ENCODE data around the gene ADAMTS12.

DNA sequence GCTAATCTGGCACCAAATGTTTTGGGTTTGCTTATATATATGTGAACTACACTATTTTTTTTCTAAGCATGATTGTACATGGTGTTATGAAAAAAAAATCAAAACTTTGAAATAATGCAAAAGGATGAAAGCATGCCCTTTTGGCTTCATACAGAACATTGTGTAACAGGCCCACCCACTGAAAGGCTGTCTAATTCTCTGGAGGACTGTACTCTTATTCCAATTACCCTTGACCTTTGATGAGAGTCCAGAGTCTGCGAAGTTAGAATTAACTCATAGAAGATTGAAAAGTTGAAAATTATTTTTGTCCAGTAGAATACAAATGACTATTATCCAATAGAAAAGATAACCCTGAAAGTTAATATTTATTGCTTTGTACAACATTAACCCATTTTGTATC, 117.4 kb downstream of the ADAMTS12 start:
- TF ChIP-seq, protein P1, sequence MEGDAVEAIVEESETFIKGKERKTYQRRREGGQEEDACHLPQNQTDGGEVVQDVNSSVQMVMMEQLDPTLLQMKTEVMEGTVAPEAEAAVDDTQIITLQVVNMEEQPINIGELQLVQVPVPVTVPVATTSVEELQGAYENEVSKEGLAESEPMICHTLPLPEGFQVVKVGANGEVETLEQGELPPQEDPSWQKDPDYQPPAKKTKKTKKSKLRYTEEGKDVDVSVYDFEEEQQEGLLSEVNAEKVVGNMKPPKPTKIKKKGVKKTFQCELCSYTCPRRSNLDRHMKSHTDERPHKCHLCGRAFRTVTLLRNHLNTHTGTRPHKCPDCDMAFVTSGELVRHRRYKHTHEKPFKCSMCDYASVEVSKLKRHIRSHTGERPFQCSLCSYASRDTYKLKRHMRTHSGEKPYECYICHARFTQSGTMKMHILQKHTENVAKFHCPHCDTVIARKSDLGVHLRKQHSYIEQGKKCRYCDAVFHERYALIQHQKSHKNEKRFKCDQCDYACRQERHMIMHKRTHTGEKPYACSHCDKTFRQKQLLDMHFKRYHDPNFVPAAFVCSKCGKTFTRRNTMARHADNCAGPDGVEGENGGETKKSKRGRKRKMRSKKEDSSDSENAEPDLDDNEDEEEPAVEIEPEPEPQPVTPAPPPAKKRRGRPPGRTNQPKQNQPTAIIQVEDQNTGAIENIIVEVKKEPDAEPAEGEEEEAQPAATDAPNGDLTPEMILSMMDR (IDR thresholded peaks at IDR 0.05) = no peak
- no peak for TF ChIP-seq POLR2A (IDR thresholded peaks at IDR 0.05)
